ENCODE measurements around the gene PSMC1.

Gene PSMC1

GRCh38 chr14:90276646-90277367 lies 20.5 kb downstream of the PSMC1 start:
- DNase-seq = no peak

- no peak for DNase-seq
Observed at GRCh38 chr14:90277581-90278198, 21.3 kb downstream of the PSMC1 start.

- DNase-seq = no peak
Observed at GRCh38 chr14:90278199-90279175, 22.1 kb downstream of the PSMC1 start.

- no peak for DNase-seq
Observed at GRCh38 chr14:90280096-90280495, 23.7 kb downstream of the PSMC1 start.

- no peak for DNase-seq
Observed at GRCh38 chr14:90281261-90281660, 24.9 kb downstream of the PSMC1 start.

GRCh38 chr14:90281756-90282155 lies 25.4 kb downstream of the PSMC1 start:
- DNase-seq = no peak

- DNase-seq = no peak
Observed at GRCh38 chr14:90287791-90288190, 31.4 kb downstream of the PSMC1 start.

GRCh38 chr14:90288651-90289355 lies 32.5 kb downstream of the PSMC1 start:
- DNase-seq = peak; percentile 64

GRCh38 chr14:90290337-90291011 lies 34.1 kb downstream of the PSMC1 start:
- no peak for DNase-seq

GRCh38 chr14:90291699-90292098 lies 35.3 kb downstream of the PSMC1 start:
- no peak for DNase-seq

- no peak for DNase-seq
Observed at GRCh38 chr14:90293766-90294730, 37.7 kb downstream of the PSMC1 start.

- DNase-seq = no peak
Observed at GRCh38 chr14:90294872-90295271, 38.5 kb downstream of the PSMC1 start.

- DNase-seq = no peak
Observed at GRCh38 chr14:90295870-90296516, 39.6 kb downstream of the PSMC1 start.

GRCh38 chr14:90296641-90297040 lies 40.3 kb downstream of the PSMC1 start:
- DNase-seq = no peak

- no peak for DNase-seq
Observed at GRCh38 chr14:90297876-90298629, 41.7 kb downstream of the PSMC1 start.

- DNase-seq = no peak
Observed at GRCh38 chr14:90299408-90299807, 43.1 kb downstream of the PSMC1 start.

GRCh38 chr14:90300611-90301047 lies 44.3 kb downstream of the PSMC1 start:
- no peak for DNase-seq

GRCh38 chr14:90301122-90301521 lies 44.8 kb downstream of the PSMC1 start:
- no peak for DNase-seq

GRCh38 chr14:90301668-90302090 lies 45.3 kb downstream of the PSMC1 start:
- DNase-seq = no peak

Data from right hindlimb (tissue), 1 donor.